ENCODE results near the gene PAX8. TPM values are rescaled to one million over a fixed set of nuclear protein-coding genes. Genes with fewer than 3 reads are reported as not detected.
"Not testable (repeated sequence)": the region's sequence is repeated elsewhere in the genome, so short reads cannot be mapped to it uniquely, and the experiment has no call there.

Gene PAX8
- total RNA-seq, 1 experiment from 2014 or later = 7.5 TPM

DNA sequence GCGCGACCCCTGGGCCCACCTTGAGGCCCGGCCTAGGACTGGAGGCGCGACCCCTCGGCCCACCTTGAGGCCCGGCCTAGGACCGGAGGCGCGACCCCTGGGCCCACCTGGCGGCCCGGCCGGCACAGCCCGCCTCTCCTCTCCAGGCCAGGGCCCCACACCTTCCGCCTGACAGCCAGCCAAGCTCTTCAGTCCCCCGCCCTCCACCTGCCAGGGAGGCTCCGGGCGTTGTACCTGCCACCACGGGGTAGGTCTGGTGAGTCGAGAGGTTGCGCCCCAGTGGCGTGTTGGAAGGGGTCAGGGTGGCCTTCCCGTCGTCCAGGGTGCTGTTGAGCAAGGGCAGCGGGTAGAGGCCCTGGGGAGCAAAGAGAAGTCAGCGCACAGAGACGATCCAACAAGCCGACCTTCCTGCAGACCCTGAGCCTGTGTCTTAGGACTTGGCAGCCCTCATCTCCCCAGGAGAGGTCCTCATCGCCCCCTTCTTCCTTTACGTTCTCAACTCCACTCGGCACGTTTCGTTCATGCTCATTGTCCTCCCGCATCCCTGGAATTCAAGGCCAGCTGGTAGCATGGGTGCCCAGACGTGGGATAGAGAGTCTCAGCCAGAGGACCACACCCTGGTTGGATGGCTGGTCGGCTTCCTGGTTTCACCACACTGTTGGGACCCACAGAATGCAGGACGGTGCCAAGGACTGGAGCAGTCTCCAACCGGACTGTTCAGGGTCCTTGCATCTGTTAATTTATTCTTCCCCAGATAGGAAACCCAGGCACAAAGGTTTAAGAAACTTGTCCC lies 42.2 kb downstream of the PAX8 start:
- Histone ChIP-seq H3K36me3 (ENCODE audit: control insufficient read depth, insufficient read depth, low read length) (peaks cover 12% of the 10 kb centered on the region), H3K4me1 (peaks cover 74% of the 10 kb centered on the region), H3K27me3 (replicated peaks; ENCODE audit: control insufficient read depth, insufficient read depth, low read length) (no peaks in the 10 kb centered on the region), H3K4me3 (ENCODE audit: low read depth, low read length) (peak overlapping the region; percentile 97), H3K9me3 (no peaks in the 10 kb centered on the region)
- Mint-ChIP-seq H3K4me1 (ENCODE audit: low read depth, unreplicated experiment) (peaks cover 37% of the 10 kb centered on the region), H3K36me3 (ENCODE audit: insufficient read depth, unreplicated experiment) (peaks cover 64% of the 10 kb centered on the region), H3K9me3 (ENCODE audit: unreplicated experiment) (no peaks in the 10 kb centered on the region), H3K27ac (ENCODE audit: unreplicated experiment) (peak overlapping the region; percentile 93), H3K4me3 (ENCODE audit: unreplicated experiment) (peak overlapping the region; percentile 97), H3K27me3 (ENCODE audit: insufficient read depth, unreplicated experiment) (no peaks in the 10 kb centered on the region)
- intact Hi-C loops (cut with micrococcal nuclease; ENCODE audit: unreplicated experiment) = loop anchor here (1.0 kb wide), 1 partner anchor 32 kb away; no protein-coding TSS in a partner anchor
- TF ChIP-seq, protein P1, sequence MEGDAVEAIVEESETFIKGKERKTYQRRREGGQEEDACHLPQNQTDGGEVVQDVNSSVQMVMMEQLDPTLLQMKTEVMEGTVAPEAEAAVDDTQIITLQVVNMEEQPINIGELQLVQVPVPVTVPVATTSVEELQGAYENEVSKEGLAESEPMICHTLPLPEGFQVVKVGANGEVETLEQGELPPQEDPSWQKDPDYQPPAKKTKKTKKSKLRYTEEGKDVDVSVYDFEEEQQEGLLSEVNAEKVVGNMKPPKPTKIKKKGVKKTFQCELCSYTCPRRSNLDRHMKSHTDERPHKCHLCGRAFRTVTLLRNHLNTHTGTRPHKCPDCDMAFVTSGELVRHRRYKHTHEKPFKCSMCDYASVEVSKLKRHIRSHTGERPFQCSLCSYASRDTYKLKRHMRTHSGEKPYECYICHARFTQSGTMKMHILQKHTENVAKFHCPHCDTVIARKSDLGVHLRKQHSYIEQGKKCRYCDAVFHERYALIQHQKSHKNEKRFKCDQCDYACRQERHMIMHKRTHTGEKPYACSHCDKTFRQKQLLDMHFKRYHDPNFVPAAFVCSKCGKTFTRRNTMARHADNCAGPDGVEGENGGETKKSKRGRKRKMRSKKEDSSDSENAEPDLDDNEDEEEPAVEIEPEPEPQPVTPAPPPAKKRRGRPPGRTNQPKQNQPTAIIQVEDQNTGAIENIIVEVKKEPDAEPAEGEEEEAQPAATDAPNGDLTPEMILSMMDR (IDR thresholded peaks at IDR 0.05; ENCODE audit: insufficient read depth in 1 of 2, low read depth in 1 of 2, low read length in 1 of 2, severe bottlenecking in 1 of 2, unreplicated experiment in 1 of 2) = no peak
- BruUV-seq (replicated peaks) = no TSS peak
- ChIA-PET POLR2A (interaction anchor here (1.7 kb wide), 2 partner anchors 16 to 25 kb away, joined by 12 to 22 read pairs; no protein-coding TSS in a partner anchor), CTCF (interaction anchor here (1.1 to 2.7 kb wide), 2 partner anchors 32 to 99 kb away, joined by 4 to 18 read pairs; no protein-coding TSS in a partner anchor)
- DNase-seq = peak in 1 of 2 experiments; percentile 44

DNA sequence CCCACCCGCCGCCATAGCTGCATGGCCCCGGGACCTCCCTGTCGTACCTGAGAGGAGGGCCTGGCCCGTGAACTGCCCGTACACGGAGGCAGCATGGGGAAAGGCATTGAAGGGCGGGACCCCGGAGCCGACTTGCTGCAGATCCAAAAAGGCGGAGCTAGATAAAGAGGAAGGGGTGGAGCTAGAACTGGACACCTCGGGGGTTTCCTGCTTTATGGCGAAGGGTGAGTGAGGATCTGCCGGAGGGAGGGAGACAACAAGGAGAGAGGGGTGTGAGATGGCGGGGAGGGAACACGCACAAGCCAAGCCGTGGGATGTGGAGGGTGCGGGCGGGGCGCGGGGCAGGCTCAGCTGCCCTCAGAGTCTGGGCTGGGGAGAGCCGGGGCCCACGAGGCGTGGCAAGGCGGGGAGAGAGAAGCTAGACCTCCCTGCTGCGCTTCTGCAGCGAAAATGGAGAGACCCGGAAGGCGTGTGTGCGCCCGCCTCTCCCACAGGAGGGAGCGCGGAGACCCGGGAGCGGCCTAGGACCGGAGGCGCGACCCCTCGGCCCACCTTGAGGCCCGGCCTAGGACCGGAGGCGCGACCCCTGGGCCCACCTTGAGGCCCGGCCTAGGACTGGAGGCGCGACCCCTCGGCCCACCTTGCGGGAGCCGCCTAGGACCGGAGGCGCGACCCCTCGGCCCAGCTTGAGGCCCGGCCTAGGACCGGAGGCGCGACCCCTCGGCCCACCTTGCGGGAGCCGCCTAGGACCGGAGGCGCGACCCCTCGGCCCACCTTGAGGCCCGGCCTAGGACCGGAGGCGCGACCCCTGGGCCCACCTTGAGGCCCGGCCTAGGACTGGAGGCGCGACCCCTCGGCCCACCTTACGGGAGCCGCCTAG lies 43.1 kb downstream of the PAX8 start:
- Histone ChIP-seq H3K36me3 (ENCODE audit: control insufficient read depth, insufficient read depth, low read length) (peaks cover 12% of the 10 kb centered on the region), H3K4me3 (ENCODE audit: low read depth, low read length) (peak overlapping the region; percentile 97), H3K4me1 (peaks cover 74% of the 10 kb centered on the region)
- Mint-ChIP-seq H3K4me1 (ENCODE audit: low read depth, unreplicated experiment) (peaks cover 40% of the 10 kb centered on the region), H3K36me3 (ENCODE audit: insufficient read depth, unreplicated experiment) (peaks cover 63% of the 10 kb centered on the region), H3K4me3 (ENCODE audit: unreplicated experiment) (peak overlapping the region; percentile 95), H3K27ac (ENCODE audit: unreplicated experiment) (peak overlapping the region; percentile 97)
- H3K9me3 ChIP-seq; H3K27me3 ChIP-seq (replicated peaks; ENCODE audit: control insufficient read depth, insufficient read depth, low read length); intact Hi-C loops (cut with micrococcal nuclease; ENCODE audit: unreplicated experiment); H3K27me3 Mint-ChIP-seq (ENCODE audit: insufficient read depth, unreplicated experiment); H3K9me3 Mint-ChIP-seq (ENCODE audit: unreplicated experiment): not testable (repeated sequence)
- ChIA-PET CTCF (interaction anchor here (0.6 to 3.3 kb wide), 13 partner anchors 11 to 155 kb away, joined by 3 to 70 read pairs (median 4); no protein-coding TSS in a partner anchor), POLR2A (interaction anchor here (0.6 to 2.4 kb wide), 9 partner anchors 9 to 36 kb away, joined by 3 to 22 read pairs (median 6); no protein-coding TSS in a partner anchor)
- DNase-seq = peak; percentile 93 to 95
- BruUV-seq (replicated peaks) = TSS peak; percentile 49

DNA sequence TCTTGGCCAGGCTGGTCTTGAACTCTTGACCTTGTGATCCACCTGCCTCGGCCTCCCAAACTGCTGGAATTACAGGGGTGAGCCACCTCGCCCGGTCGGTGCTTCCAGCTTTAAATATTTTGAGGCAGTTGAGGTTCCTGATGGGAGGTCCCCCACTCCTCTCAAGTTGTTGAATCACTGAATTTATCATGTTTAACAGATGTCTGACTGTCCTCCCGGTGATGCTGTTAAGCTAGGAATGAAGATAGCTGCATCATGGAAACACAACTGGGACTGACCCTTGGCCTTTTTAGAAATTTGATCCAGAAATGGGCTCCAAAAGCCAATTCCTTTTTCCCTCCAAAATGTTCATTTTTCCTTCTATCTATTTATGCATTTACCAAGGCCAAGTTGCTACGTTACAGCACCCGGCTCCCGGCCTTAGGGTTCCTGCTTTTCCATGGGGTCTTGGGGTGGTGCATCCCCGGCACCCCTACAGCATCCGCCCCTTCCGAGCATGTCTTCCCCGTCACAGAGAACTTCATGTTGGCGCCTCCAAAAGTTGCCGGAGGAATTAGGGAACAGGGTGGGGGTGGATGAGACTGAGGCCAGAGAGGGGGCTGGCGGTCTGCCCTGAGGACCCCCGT lies 43.9 kb downstream of the PAX8 start:
- Mint-ChIP-seq H3K9me3 (ENCODE audit: unreplicated experiment) (no peaks in the 10 kb centered on the region), H3K36me3 (ENCODE audit: insufficient read depth, unreplicated experiment) (peaks cover 58% of the 10 kb centered on the region), H3K27ac (ENCODE audit: unreplicated experiment) (peak overlapping the region; percentile 97), H3K27me3 (ENCODE audit: insufficient read depth, unreplicated experiment) (no peaks in the 10 kb centered on the region), H3K4me3 (ENCODE audit: unreplicated experiment) (peak overlapping the region; percentile 95), H3K4me1 (ENCODE audit: low read depth, unreplicated experiment) (peaks cover 46% of the 10 kb centered on the region)
- TSS peak; percentile 82 for BruUV-seq (replicated peaks)
- ChIA-PET POLR2A (interaction anchor here (0.7 to 2.4 kb wide), 9 partner anchors 9 to 493 kb away, joined by 3 to 22 read pairs (median 6); no protein-coding TSS in a partner anchor), CTCF (interaction anchor here (0.8 to 3.3 kb wide), 13 partner anchors 12 to 155 kb away, joined by 3 to 70 read pairs (median 4); no protein-coding TSS in a partner anchor)
- no peaks in the 10 kb centered on the region for H3K27me3 ChIP-seq (replicated peaks; ENCODE audit: control insufficient read depth, insufficient read depth, low read length)
- peaks cover 74% of the 10 kb centered on the region for H3K4me1 ChIP-seq
- intact Hi-C loops (cut with micrococcal nuclease; ENCODE audit: unreplicated experiment) = no loop called here
- H3K4me3 ChIP-seq (ENCODE audit: low read depth, low read length) = peak overlapping the region; percentile 97
- no peaks in the 10 kb centered on the region for H3K9me3 ChIP-seq
- DNase-seq = no peak
- TF ChIP-seq, protein P1 (IDR thresholded peaks at IDR 0.05; ENCODE audit: insufficient read depth in 1 of 2, low read depth in 1 of 2, low read length in 1 of 2, severe bottlenecking in 1 of 2, unreplicated experiment in 1 of 2) = no peak
- H3K36me3 ChIP-seq (ENCODE audit: control insufficient read depth, insufficient read depth, low read length) = peaks cover 7% of the 10 kb centered on the region; the same call in 1 of the 2 replicates

Measured in Caco-2 (cell line).